SK-N-SH (cell line): Measurements from ENCODE around the gene GPATCH1. TPM values are rescaled to one million over a fixed set of nuclear protein-coding genes. Genes with fewer than 3 reads are reported as not detected.

Experiments
- CTCF ChIA-PET: fragments of 300-600, 350-600 bp; formaldehyde crosslinking; extraction: SDS; loops from one replicate; lab custom pipeline; 2021; lab: Yijun Ruan, JAX
- POLR2A ChIA-PET: fragments of 350-600 bp; sonication (Branson Sonifier 250); formaldehyde crosslinking; extraction: SDS; loops from one replicate; lab custom pipeline; 2020; ENCODE audit warnings: antibody characterized with exemption, inconsistent platforms; lab: Yijun Ruan, JAX
- DNase-seq: peaks from one replicate; pipeline ENCODE4 v3.0.0; 2012
- H2AFZ ChIP-seq: fragments of 200-600 bp; sonication (generic); 2 replicates; pipeline ENCODE4 v1.8.1; 2016; ENCODE audit warnings: antibody characterized with exemption, mild to moderate bottlenecking, low read depth
- H3F3A ChIP-seq: fragments of 200-600 bp; sonication (generic); replicated peaks from 2 replicates; pipeline ENCODE3; 2016; ENCODE audit warnings: antibody characterized with exemption, mild to moderate bottlenecking; ENCODE audit not compliant: insufficient read depth
- H3K27ac ChIP-seq, 2 experiments: fragments of 200-500 bp in 1 of 2; fragments of 200-600 bp in 1 of 2; sonication (Bioruptor generic) in 1 of 2; sonication (generic), shearing (Covaris generic) in 1 of 2; 2 replicates each; pipeline versions ENCODE4 v1.5.1 to v1.6.1; 2014 to 2016; ENCODE audit warnings: low read depth in 2 of 2, inconsistent platforms in 1 of 2, low read length in 1 of 2, mild to moderate bottlenecking in 1 of 2, mixed read lengths in 1 of 2
- H3K27me3 ChIP-seq: fragments of 200-600 bp; sonication (generic), shearing (Covaris generic); 2 replicates; pipeline ENCODE4 v1.6.1; 2016; ENCODE audit warnings: mixed run types; ENCODE audit not compliant: insufficient read depth
- H3K36me3 ChIP-seq, 2 experiments: fragments of 200-500 bp in 1 of 2; fragments of 200-600 bp in 1 of 2; sonication (Bioruptor generic) in 1 of 2; sonication (generic) in 1 of 2; replicated peaks in 1 of 2; 2 replicates each; pipeline versions ENCODE3 to v1.5.1; 2014 to 2016; ENCODE audit warnings: low read length in 1 of 2, mild to moderate bottlenecking in 1 of 2; ENCODE audit not compliant: insufficient read depth in 2 of 2, control insufficient read depth in 1 of 2
- H3K4me1 ChIP-seq, 2 experiments: fragments of 200-500 bp in 1 of 2; fragments of 200-600 bp in 1 of 2; sonication (Bioruptor generic) in 1 of 2; sonication (generic), shearing (Covaris generic) in 1 of 2; 2 replicates each; pipeline versions ENCODE4 v1.5.1 to v1.6.1; 2014 to 2016; ENCODE audit warnings: low read depth in 1 of 2, low read length in 1 of 2, mixed run types in 1 of 2; ENCODE audit not compliant: insufficient read depth in 2 of 2, control insufficient read depth in 1 of 2
- H3K4me2 ChIP-seq: fragments of 200-600 bp; sonication (generic), shearing (Covaris generic); 2 replicates; pipeline ENCODE4 v1.6.1; 2017; ENCODE audit warnings: mixed run types
- H3K4me3 ChIP-seq, 2 experiments: fragments of 200-500 bp in 1 of 2; fragments of 200-600 bp in 1 of 2; sonication (Bioruptor generic) in 1 of 2; sonication (generic), shearing (Covaris generic) in 1 of 2; 2 replicates each; pipeline versions ENCODE4 v1.5.1 to v1.8.1; 2014 to 2016; ENCODE audit warnings: low read depth in 2 of 2, inconsistent platforms in 1 of 2, low read length in 1 of 2, mild to moderate bottlenecking in 1 of 2, mixed read lengths in 1 of 2, moderate library complexity in 1 of 2
- H3K79me2 ChIP-seq: fragments of 200-600 bp; sonication (generic); 2 replicates; pipeline ENCODE4 v1.8.1; 2017; ENCODE audit warnings: mild to moderate bottlenecking; ENCODE audit not compliant: insufficient read depth
- H3K9ac ChIP-seq: fragments of 200-600 bp; sonication (generic); 2 replicates; pipeline ENCODE4 v1.6.1; 2017; ENCODE audit warnings: mixed run types
- H3K9me2 ChIP-seq: fragments of 200-600 bp; sonication (generic); 2 replicates; pipeline ENCODE4 v1.6.1; 2017; ENCODE audit warnings: mixed run types
- H3K9me3 ChIP-seq: fragments of 200-600 bp; sonication (generic); 2 replicates; pipeline ENCODE4 v1.6.1; 2017; ENCODE audit warnings: mixed run types, mild to moderate bottlenecking, moderate library complexity
- H4K20me1 ChIP-seq: fragments of 200-600 bp; sonication (generic); 2 replicates; pipeline ENCODE4 v1.6.1; 2017; ENCODE audit warnings: mild to moderate bottlenecking, mixed run types; ENCODE audit not compliant: insufficient read depth
- CHD2 ChIP-seq: fragments of 150-350 bp; IDR thresholded peaks from 2 replicates; pipeline ENCODE4 v1.6.1; 2018; ENCODE audit warnings: low read length; ENCODE audit not compliant: partially characterized antibody
- EP300 ChIP-seq, 2 experiments: IDR thresholded peaks; 2 replicates each; pipeline versions ENCODE4 v1.4.0 to v1.6.1; 2012; ENCODE audit warnings: borderline replicate concordance in 1 of 2, low read depth in 1 of 2, low read length in 1 of 2
- FOSL2 ChIP-seq: IDR thresholded peaks from 2 replicates; pipeline ENCODE4 v1.4.0; 2012; ENCODE audit warnings: low read depth, mild to moderate bottlenecking, moderate library complexity, borderline replicate concordance
- FOXJ3 ChIP-seq: sonication (generic); formaldehyde crosslinking; IDR thresholded peaks from 2 replicates; pipeline ENCODE4 v1.5.1; 2020; ENCODE audit warnings: mild to moderate bottlenecking, missing genetic modification reagents
- NFIC ChIP-seq: IDR thresholded peaks from 2 replicates; pipeline ENCODE4 v1.4.0; 2012; ENCODE audit warnings: borderline replicate concordance
- NRF1 ChIP-seq: IDR thresholded peaks from 2 replicates; pipeline ENCODE4 v1.6.1; 2012; ENCODE audit warnings: low read depth, mild to moderate bottlenecking, low read length
- RAD21 ChIP-seq: IDR thresholded peaks from 2 replicates; pipeline ENCODE4 v1.6.1; 2012; ENCODE audit warnings: mild to moderate bottlenecking, low read length
- RCOR1 ChIP-seq: fragments of 150-350 bp; IDR thresholded peaks from 2 replicates; pipeline ENCODE4 v1.6.1; 2017; ENCODE audit warnings: antibody characterized with exemption, low read length
- SMC3 ChIP-seq: IDR thresholded peaks from 2 replicates; pipeline ENCODE4 v1.6.1; 2012; ENCODE audit warnings: low read depth, low read length, improper control_type of control experiment
- TCF12 ChIP-seq: IDR thresholded peaks from 2 replicates; pipeline ENCODE4 v1.4.0; 2012
- TEAD4 ChIP-seq: IDR thresholded peaks from 2 replicates; pipeline ENCODE4 v1.4.0; 2012; ENCODE audit warnings: mild to moderate bottlenecking, borderline replicate concordance; ENCODE audit not compliant: insufficient read depth
- USF2 ChIP-seq: fragments of 150-350 bp; IDR thresholded peaks from 2 replicates; pipeline ENCODE4 v1.6.1; 2017; ENCODE audit warnings: antibody characterized with exemption, low read length, low read depth, borderline replicate concordance
- YY1 ChIP-seq: IDR thresholded peaks from 2 replicates; pipeline ENCODE4 v1.4.0; 2012; ENCODE audit warnings: low read depth, mild to moderate bottlenecking
- WGBS: methylation state at CpG from one replicate; pipeline ENCODE4 v1.1.6; 2017; ENCODE audit warnings: low lambda C conversion rate; 5-methylcytosine and 5-hydroxymethylcytosine counted together
- polyA plus RNA-seq, 3 experiments: library from polyadenylated mRNA; depleted of rRNA; stranded (reverse); fragments of >200 nt; gene quantifications; 2 replicates each; pipeline ENCODE4 v1.2.3, GENCODE V29; 2012
- TF ChIP-seq, protein P1 (sequence below): IDR thresholded peaks from 2 replicates; pipeline ENCODE4; 2012
- TF ChIP-seq, protein P2 (sequence below): IDR thresholded peaks from 2 replicates; pipeline ENCODE4 v1.4.0; 2012; ENCODE audit warnings: low read depth, borderline replicate concordance
- TF ChIP-seq, protein P3 (sequence below): fragments of 200-600 bp; sonication (generic); IDR thresholded peaks from 2 replicates; pipeline ENCODE4 v1.6.1; 2017; ENCODE audit warnings: antibody characterized with exemption, mild to moderate bottlenecking, moderate library complexity

GPATCH1 gene
- polyA plus RNA-seq, 1 of the 3 experiments (the other 2 are of a cell fraction): 5.9 TPM

DNA sequence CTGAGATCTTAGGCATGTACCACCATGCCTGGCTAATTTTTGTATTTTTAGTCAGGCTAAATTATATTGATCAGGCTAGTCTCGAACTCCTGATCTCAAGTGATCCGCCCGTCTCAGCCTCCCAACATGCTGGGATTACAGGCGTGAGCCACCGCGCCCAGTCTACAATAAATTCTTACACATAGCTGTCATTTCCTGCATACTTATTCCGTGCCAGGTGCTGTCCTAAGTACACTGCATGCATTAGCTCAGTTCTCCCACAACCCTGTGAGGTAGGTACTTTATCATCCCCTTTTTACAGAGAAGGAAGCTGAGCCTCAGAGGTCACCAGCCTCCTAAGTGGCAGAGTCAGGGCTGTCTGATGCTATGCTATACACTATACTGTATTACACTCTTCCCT lies 9.1 kb upstream of the GPATCH1 start (continued):
- TF ChIP-seq FOXJ3 (CRISPR knock-in tag): no peak
- no peak for TF ChIP-seq RCOR1
- no peak for TF ChIP-seq TEAD4
- TF ChIP-seq, protein P1, sequence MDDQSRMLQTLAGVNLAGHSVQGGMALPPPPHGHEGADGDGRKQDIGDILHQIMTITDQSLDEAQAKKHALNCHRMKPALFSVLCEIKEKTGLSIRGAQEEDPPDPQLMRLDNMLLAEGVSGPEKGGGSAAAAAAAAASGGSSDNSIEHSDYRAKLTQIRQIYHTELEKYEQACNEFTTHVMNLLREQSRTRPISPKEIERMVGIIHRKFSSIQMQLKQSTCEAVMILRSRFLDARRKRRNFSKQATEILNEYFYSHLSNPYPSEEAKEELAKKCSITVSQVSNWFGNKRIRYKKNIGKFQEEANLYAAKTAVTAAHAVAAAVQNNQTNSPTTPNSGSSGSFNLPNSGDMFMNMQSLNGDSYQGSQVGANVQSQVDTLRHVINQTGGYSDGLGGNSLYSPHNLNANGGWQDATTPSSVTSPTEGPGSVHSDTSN: no peak
- no peak for TF ChIP-seq TCF12
- no peak for TF ChIP-seq CHD2

- WGBS: 93% methylated on average over 2 of the region's 2 CpGs
- no peaks in the 10 kb centered on the region for H3K9me3 ChIP-seq
- POLR2A ChIA-PET: no interaction called here
Observed at GRCh38 chr19:33075519-33075918, 5.5 kb upstream of the GPATCH1 start.

More at GRCh38 chr19:33075519-33075918, 5.5 kb upstream of the GPATCH1 start:
- no peak overlapping the region for H3K27ac ChIP-seq
- H3F3A ChIP-seq: peaks cover 6% of the 10 kb centered on the region
- H3K27me3 ChIP-seq: no peaks in the 10 kb centered on the region
- H3K4me1 ChIP-seq: peaks cover 0 to 5% of the 10 kb centered on the region in 2 experiments; a peak in 1 of 4 replicates
- H3K4me2 ChIP-seq: no peak overlapping the region
- H4K20me1 ChIP-seq: no peaks in the 10 kb centered on the region
- H3K36me3 ChIP-seq: no peaks in the 10 kb centered on the region
- no peaks in the 10 kb centered on the region for H3K79me2 ChIP-seq
- H3K9me2 ChIP-seq: no peaks in the 10 kb centered on the region
- TF ChIP-seq TEAD4 (no peak), YY1 (no peak), CHD2 (no peak), USF2 (no peak), SMC3 (no peak), NFIC (no peak), FOSL2 (no peak), NRF1 (no peak), RCOR1 (no peak), RAD21 (no peak), EP300 (IDR thresholded peaks at IDR 0.05; ENCODE audit: borderline replicate concordance in 1 of 2, low read depth in 1 of 2, low read length in 1 of 2) (no peak)
- TF ChIP-seq, protein P1: no peak
- TF ChIP-seq, protein P2, sequence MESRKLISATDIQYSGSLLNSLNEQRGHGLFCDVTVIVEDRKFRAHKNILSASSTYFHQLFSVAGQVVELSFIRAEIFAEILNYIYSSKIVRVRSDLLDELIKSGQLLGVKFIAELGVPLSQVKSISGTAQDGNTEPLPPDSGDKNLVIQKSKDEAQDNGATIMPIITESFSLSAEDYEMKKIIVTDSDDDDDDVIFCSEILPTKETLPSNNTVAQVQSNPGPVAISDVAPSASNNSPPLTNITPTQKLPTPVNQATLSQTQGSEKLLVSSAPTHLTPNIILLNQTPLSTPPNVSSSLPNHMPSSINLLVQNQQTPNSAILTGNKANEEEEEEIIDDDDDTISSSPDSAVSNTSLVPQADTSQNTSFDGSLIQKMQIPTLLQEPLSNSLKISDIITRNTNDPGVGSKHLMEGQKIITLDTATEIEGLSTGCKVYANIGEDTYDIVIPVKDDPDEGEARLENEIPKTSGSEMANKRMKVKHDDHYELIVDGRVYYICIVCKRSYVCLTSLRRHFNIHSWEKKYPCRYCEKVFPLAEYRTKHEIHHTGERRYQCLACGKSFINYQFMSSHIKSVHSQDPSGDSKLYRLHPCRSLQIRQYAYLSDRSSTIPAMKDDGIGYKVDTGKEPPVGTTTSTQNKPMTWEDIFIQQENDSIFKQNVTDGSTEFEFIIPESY: no peak
- TF ChIP-seq, protein P3, sequence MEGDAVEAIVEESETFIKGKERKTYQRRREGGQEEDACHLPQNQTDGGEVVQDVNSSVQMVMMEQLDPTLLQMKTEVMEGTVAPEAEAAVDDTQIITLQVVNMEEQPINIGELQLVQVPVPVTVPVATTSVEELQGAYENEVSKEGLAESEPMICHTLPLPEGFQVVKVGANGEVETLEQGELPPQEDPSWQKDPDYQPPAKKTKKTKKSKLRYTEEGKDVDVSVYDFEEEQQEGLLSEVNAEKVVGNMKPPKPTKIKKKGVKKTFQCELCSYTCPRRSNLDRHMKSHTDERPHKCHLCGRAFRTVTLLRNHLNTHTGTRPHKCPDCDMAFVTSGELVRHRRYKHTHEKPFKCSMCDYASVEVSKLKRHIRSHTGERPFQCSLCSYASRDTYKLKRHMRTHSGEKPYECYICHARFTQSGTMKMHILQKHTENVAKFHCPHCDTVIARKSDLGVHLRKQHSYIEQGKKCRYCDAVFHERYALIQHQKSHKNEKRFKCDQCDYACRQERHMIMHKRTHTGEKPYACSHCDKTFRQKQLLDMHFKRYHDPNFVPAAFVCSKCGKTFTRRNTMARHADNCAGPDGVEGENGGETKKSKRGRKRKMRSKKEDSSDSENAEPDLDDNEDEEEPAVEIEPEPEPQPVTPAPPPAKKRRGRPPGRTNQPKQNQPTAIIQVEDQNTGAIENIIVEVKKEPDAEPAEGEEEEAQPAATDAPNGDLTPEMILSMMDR: no peak
- no peak for DNase-seq
- no peak overlapping the region for H3K9ac ChIP-seq
- H2AFZ ChIP-seq: no peak overlapping the region
- CTCF ChIA-PET: no interaction called here
- H3K4me3 ChIP-seq: no peak overlapping the region
